Measurements from ENCODE around the gene OLFML1.

OLFML1 gene

DNA sequence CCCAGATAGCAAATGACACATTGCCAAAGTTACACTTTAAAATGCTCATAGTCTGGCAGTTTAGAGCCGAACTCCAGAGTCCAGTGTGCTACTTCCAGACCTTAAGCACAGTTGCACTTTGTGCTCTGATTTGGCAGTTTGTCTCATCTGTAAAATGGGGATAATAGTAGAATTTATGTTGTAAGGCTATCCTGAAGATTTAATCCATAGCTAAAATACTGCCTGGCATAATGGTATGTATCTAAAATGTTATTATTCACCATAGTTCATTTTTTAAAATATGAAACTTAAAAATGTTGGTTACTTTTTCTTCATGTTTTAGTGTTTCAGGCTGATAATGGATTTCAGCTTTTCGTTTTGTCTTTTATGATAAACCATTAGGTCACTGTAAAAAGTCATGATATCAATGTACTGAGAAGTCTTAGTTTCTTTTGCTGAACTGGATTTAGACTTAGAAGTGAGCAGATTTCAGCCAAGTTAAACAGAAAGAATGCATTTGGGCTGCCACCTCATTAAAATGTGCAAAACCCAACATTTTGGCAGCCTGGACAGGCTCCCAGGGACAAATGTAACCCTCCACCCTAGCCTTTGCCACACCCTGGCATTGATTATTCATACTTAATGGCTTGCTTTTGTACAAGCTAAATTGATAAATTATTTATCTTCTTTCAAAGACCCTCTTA is 933 bp downstream of the OLFML1 start:
- Histone ChIP-seq H3K79me1 (ENCODE audit: low read length) (peaks cover 4% of the 10 kb centered on the region), H4K8ac (ENCODE audit: low read depth, low read length) (no peak overlapping the region), H2AFZ (ENCODE audit: insufficient read depth, low read length, poor library complexity) (no peak overlapping the region), H3K4me1 (ENCODE audit: control insufficient read depth in 1 of 2, insufficient read depth in 2 of 2, low read length in 2 of 2) (peaks cover 7 to 15% of the 10 kb centered on the region in 2 experiments), H3K9me3 (ENCODE audit: insufficient read depth, low read depth, low read length) (no peaks in the 10 kb centered on the region), H2AK5ac (ENCODE audit: low read length) (no peak overlapping the region), H3K27me3 (ENCODE audit: insufficient read depth, low read length) (no peaks in the 10 kb centered on the region), H3K4me3 (ENCODE audit: low read depth, low read length) (no peak overlapping the region), H3K4ac (ENCODE audit: low read depth, low read length) (no peak overlapping the region), H3K4me2 (ENCODE audit: low read length) (no peak overlapping the region), H3K23ac (ENCODE audit: low read length) (no peak overlapping the region), H3K18ac (ENCODE audit: low read length) (no peak overlapping the region), H4K12ac (ENCODE audit: low read depth, low read length) (no peak overlapping the region), H3K9ac (ENCODE audit: low read length) (no peak overlapping the region), H2BK12ac (ENCODE audit: low read length) (no peak overlapping the region), H4K91ac (ENCODE audit: low read depth, low read length) (no peak overlapping the region), H3K14ac (ENCODE audit: low read length) (no peak overlapping the region), H3K27ac (ENCODE audit: low read depth, low read length) (no peak overlapping the region), H3K36me3 (ENCODE audit: control insufficient read depth in 1 of 2, insufficient read depth in 2 of 2, low read length in 2 of 2) (no peaks in the 10 kb centered on the region), H2BK5ac (ENCODE audit: low read depth, low read length, poor library complexity) (no peak overlapping the region), H3K79me2 (ENCODE audit: control insufficient read depth, insufficient read depth, low read length, poor library complexity) (no peaks in the 10 kb centered on the region), H2BK120ac (ENCODE audit: insufficient read depth, low read length, poor library complexity) (no peak overlapping the region)
- no CpG with 5 or more reads among the region's 2 CpGs for WGBS (ENCODE audit: extremely low coverage, insufficient coverage, insufficient read length)
- DNase-seq, result no peak

DNA sequence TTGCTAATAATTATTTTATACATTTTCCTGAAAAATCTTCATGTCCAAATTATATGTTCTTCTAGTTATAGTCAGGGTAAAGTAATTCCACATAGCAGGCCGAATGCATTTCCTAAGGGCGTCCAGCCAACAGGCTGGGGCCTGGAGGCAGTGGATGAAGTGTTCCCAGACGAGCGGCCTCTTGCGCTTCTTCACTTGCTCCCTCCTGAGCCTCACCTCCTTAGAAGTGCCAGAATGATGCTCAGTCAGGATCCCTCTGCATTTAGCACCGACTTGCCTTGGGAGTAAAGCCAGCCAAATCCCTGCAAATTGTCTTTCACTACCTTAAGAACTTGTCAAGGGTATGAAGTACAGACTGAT is 1.5 kb downstream of the OLFML1 start:
- H2AFZ ChIP-seq (ENCODE audit: insufficient read depth, low read length, poor library complexity), result no peak overlapping the region
- no peak overlapping the region for H4K12ac ChIP-seq (ENCODE audit: low read depth, low read length)
- H3K27me3 ChIP-seq (ENCODE audit: insufficient read depth, low read length), result no peaks in the 10 kb centered on the region
- H3K36me3 ChIP-seq (ENCODE audit: control insufficient read depth in 1 of 2, insufficient read depth in 2 of 2, low read length in 2 of 2), result no peaks in the 10 kb centered on the region
- no peak overlapping the region for H3K9ac ChIP-seq (ENCODE audit: low read length)
- no peak overlapping the region for H4K91ac ChIP-seq (ENCODE audit: low read depth, low read length)
- no peak for DNase-seq
- H3K4ac ChIP-seq (ENCODE audit: low read depth, low read length), result no peak overlapping the region
- H3K23ac ChIP-seq (ENCODE audit: low read length), result no peak overlapping the region
- H3K79me2 ChIP-seq (ENCODE audit: control insufficient read depth, insufficient read depth, low read length, poor library complexity), result no peaks in the 10 kb centered on the region
- peaks cover 7 to 15% of the 10 kb centered on the region in 2 experiments for H3K4me1 ChIP-seq (ENCODE audit: control insufficient read depth in 1 of 2, insufficient read depth in 2 of 2, low read length in 2 of 2)
- no CpG with 5 or more reads among the region's 6 CpGs for WGBS (ENCODE audit: extremely low coverage, insufficient coverage, insufficient read length)
- H3K4me3 ChIP-seq (ENCODE audit: low read depth, low read length), result no peak overlapping the region
- H3K27ac ChIP-seq (ENCODE audit: low read depth, low read length), result no peak overlapping the region
- no peak overlapping the region for H3K4me2 ChIP-seq (ENCODE audit: low read length)
- H3K79me1 ChIP-seq (ENCODE audit: low read length), result peaks cover 4% of the 10 kb centered on the region
- H3K9me3 ChIP-seq (ENCODE audit: insufficient read depth, low read depth, low read length), result no peaks in the 10 kb centered on the region
- H3K18ac ChIP-seq (ENCODE audit: low read length), result no peak overlapping the region
- no peak overlapping the region for H3K14ac ChIP-seq (ENCODE audit: low read length)
- H2BK12ac ChIP-seq (ENCODE audit: low read length), result no peak overlapping the region
- no peak overlapping the region for H2BK120ac ChIP-seq (ENCODE audit: insufficient read depth, low read length, poor library complexity)
- no peak overlapping the region for H2BK5ac ChIP-seq (ENCODE audit: low read depth, low read length, poor library complexity)
- H2AK5ac ChIP-seq (ENCODE audit: low read length), result no peak overlapping the region
- H4K8ac ChIP-seq (ENCODE audit: low read depth, low read length), result no peak overlapping the region

DNA sequence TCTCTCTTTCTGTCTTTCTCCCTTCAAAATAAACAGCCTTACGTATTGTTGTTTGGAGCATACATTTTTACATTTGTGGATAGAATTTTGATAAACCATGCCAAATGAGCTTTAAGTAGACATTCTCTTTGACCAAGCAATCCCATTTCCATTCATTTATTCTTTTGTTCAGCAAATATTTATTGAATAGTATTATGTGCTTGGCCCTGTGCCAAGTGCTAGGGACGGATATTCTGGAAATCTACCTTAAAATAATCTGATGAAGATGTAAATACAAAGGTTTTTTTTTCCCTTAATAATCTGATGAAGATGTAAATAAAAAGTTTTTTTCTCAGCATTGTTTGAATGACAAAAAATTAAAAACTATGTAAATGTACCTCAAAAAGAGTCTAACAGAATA is 2.1 kb downstream of the OLFML1 start:
- no CpG with 5 or more reads among the region's 2 CpGs for WGBS (ENCODE audit: extremely low coverage, insufficient coverage, insufficient read length)

DNA sequence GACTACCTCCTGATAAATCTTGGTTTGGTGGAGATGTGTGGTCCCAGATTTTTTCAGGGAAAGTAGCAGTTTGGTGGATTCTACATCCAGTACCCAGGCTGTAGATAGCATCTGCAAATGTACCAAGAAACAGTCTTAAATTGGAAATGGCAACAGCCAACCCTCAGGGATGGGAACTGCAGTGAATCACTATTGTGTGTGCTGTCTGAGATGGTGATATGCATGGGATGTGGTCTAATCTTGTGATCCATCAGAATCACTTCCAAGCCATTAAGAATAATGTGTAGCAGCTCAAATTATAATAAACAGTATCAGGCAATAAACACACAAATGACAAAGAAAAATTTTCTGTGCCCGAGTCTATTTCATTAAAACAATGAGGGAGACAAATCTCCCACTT is 3.4 kb downstream of the OLFML1 start:
- Histone ChIP-seq H2BK12ac (ENCODE audit: low read length) (no peak overlapping the region), H2BK120ac (ENCODE audit: insufficient read depth, low read length, poor library complexity) (no peak overlapping the region), H4K91ac (ENCODE audit: low read depth, low read length) (no peak overlapping the region), H3K23ac (ENCODE audit: low read length) (no peak overlapping the region), H3K79me2 (ENCODE audit: control insufficient read depth, insufficient read depth, low read length, poor library complexity) (no peaks in the 10 kb centered on the region), H3K27ac (ENCODE audit: low read depth, low read length) (no peak overlapping the region), H3K18ac (ENCODE audit: low read length) (no peak overlapping the region), H3K4me2 (ENCODE audit: low read length) (no peak overlapping the region), H4K12ac (ENCODE audit: low read depth, low read length) (no peak overlapping the region), H3K36me3 (ENCODE audit: control insufficient read depth in 1 of 2, insufficient read depth in 2 of 2, low read length in 2 of 2) (no peaks in the 10 kb centered on the region), H2BK5ac (ENCODE audit: low read depth, low read length, poor library complexity) (no peak overlapping the region), H2AFZ (ENCODE audit: insufficient read depth, low read length, poor library complexity) (no peak overlapping the region), H3K4me3 (ENCODE audit: low read depth, low read length) (no peak overlapping the region), H2AK5ac (ENCODE audit: low read length) (no peak overlapping the region), H3K9me3 (ENCODE audit: insufficient read depth, low read depth, low read length) (no peaks in the 10 kb centered on the region), H3K4me1 (ENCODE audit: control insufficient read depth in 1 of 2, insufficient read depth in 2 of 2, low read length in 2 of 2) (peaks cover 7 to 15% of the 10 kb centered on the region in 2 experiments), H3K79me1 (ENCODE audit: low read length) (peaks cover 4% of the 10 kb centered on the region), H3K27me3 (ENCODE audit: insufficient read depth, low read length) (no peaks in the 10 kb centered on the region), H3K9ac (ENCODE audit: low read length) (no peak overlapping the region), H3K4ac (ENCODE audit: low read depth, low read length) (no peak overlapping the region), H3K14ac (ENCODE audit: low read length) (no peak overlapping the region), H4K8ac (ENCODE audit: low read depth, low read length) (no peak overlapping the region)
- DNase-seq, result no peak
- no CpG with 5 or more reads among the region's 1 CpG for WGBS (ENCODE audit: extremely low coverage, insufficient coverage, insufficient read length)

More for the DNA sequence above, 2.1 kb downstream of the OLFML1 start:
- H3K4ac ChIP-seq (ENCODE audit: low read depth, low read length), result no peak overlapping the region
- H3K4me1 ChIP-seq (ENCODE audit: control insufficient read depth in 1 of 2, insufficient read depth in 2 of 2, low read length in 2 of 2), result peaks cover 7 to 15% of the 10 kb centered on the region in 2 experiments
- no peak overlapping the region for H2BK12ac ChIP-seq (ENCODE audit: low read length)
- no peak overlapping the region for H3K14ac ChIP-seq (ENCODE audit: low read length)
- no peak overlapping the region for H2BK120ac ChIP-seq (ENCODE audit: insufficient read depth, low read length, poor library complexity)
- no peak overlapping the region for H3K23ac ChIP-seq (ENCODE audit: low read length)
- H3K27ac ChIP-seq (ENCODE audit: low read depth, low read length), result no peak overlapping the region
- H3K36me3 ChIP-seq (ENCODE audit: control insufficient read depth in 1 of 2, insufficient read depth in 2 of 2, low read length in 2 of 2), result no peaks in the 10 kb centered on the region
- H2AK5ac ChIP-seq (ENCODE audit: low read length), result no peak overlapping the region
- H3K9me3 ChIP-seq (ENCODE audit: insufficient read depth, low read depth, low read length), result no peaks in the 10 kb centered on the region
- H3K79me1 ChIP-seq (ENCODE audit: low read length), result peaks cover 4% of the 10 kb centered on the region
- H3K27me3 ChIP-seq (ENCODE audit: insufficient read depth, low read length), result no peaks in the 10 kb centered on the region
- no peak overlapping the region for H4K12ac ChIP-seq (ENCODE audit: low read depth, low read length)
- no peak overlapping the region for H2AFZ ChIP-seq (ENCODE audit: insufficient read depth, low read length, poor library complexity)
- no peak overlapping the region for H4K8ac ChIP-seq (ENCODE audit: low read depth, low read length)
- no peak overlapping the region for H3K9ac ChIP-seq (ENCODE audit: low read length)
- no peak for DNase-seq
- no peaks in the 10 kb centered on the region for H3K79me2 ChIP-seq (ENCODE audit: control insufficient read depth, insufficient read depth, low read length, poor library complexity)
- no peak overlapping the region for H3K4me2 ChIP-seq (ENCODE audit: low read length)
- H3K4me3 ChIP-seq (ENCODE audit: low read depth, low read length), result no peak overlapping the region
- no peak overlapping the region for H3K18ac ChIP-seq (ENCODE audit: low read length)
- H4K91ac ChIP-seq (ENCODE audit: low read depth, low read length), result no peak overlapping the region
- no peak overlapping the region for H2BK5ac ChIP-seq (ENCODE audit: low read depth, low read length, poor library complexity)

All from trophoblast cell (in vitro differentiated cells and primary cell).